WTC11 (cell line): ENCODE data around the gene OR4E1. TPM values are rescaled to one million over a fixed set of nuclear protein-coding genes. Genes with fewer than 3 reads are reported as not detected.

Experiments
- ATAC-seq: fragments of 200-7000 bp; cut with Tn5 transposase; 2 replicates; pipeline ENCODE4 v1.10.0; 2021; ENCODE audit warnings: mild to moderate bottlenecking, moderate library complexity
- CTCF ChIA-PET: fragments of 300-600 bp; sonication (Branson Sonifier 250); formaldehyde crosslinking; loops from one replicate; lab custom pipeline; 2021; ENCODE audit warnings: antibody characterized with exemption; lab: Charles Lee
- POLR2A ChIA-PET: fragments of 350-600 bp; sonication (Branson Sonifier 250); formaldehyde crosslinking; loops from one replicate; lab custom pipeline; 2021; ENCODE audit warnings: antibody characterized with exemption; lab: Charles Lee
- DNase-seq: peaks from one replicate; pipeline ENCODE4 v3.0.0; 2021; ENCODE audit warnings: low spot score
- H3K27ac Mint-ChIP-seq: 2 replicates; pipeline ENCODE4 v1.8.0; 2021; ENCODE audit warnings: mixed read lengths
- H3K27me3 Mint-ChIP-seq: 2 replicates; pipeline ENCODE4 v1.8.0; 2021; ENCODE audit warnings: low read depth, mild to moderate bottlenecking, moderate library complexity, mixed read lengths
- H3K36me3 Mint-ChIP-seq: 2 replicates; pipeline ENCODE4 v1.8.0; 2021; ENCODE audit warnings: mixed read lengths
- H3K4me1 Mint-ChIP-seq: 2 replicates; pipeline ENCODE4 v1.8.0; 2022; ENCODE audit warnings: mixed read lengths
- H3K4me3 Mint-ChIP-seq: 2 replicates; pipeline ENCODE4 v1.8.0; 2021; ENCODE audit warnings: mild to moderate bottlenecking, moderate library complexity, mixed read lengths
- H3K9me3 Mint-ChIP-seq: 2 replicates; pipeline ENCODE4 v1.8.0; 2021; ENCODE audit warnings: mixed read lengths
- NFYB ChIP-seq: sonication (generic); formaldehyde crosslinking; conservative IDR thresholded peaks from 2 replicates; pipeline ENCODE4 v1.8.0; 2022; ENCODE audit warnings: low read depth, missing genetic modification reagents
- NR3C1 ChIP-seq: sonication (generic); formaldehyde crosslinking; conservative IDR thresholded peaks from 2 replicates; pipeline ENCODE4 v1.8.1; 2023; ENCODE audit warnings: low read depth, mild to moderate bottlenecking, missing genetic modification reagents
- SMAD3 ChIP-seq: sonication (generic); formaldehyde crosslinking; IDR thresholded peaks from 2 replicates; pipeline ENCODE4 v1.8.0; 2022; ENCODE audit warnings: missing genetic modification reagents, mild to moderate bottlenecking, borderline replicate concordance
- SOX15 ChIP-seq: fragments of 250-450 bp; sonication (Bioruptor Pico); IDR thresholded peaks from 2 replicates; pipeline ENCODE4 v1.9.0; 2021; ENCODE audit warnings: mild to moderate bottlenecking
- TP53 ChIP-seq: sonication (generic); formaldehyde crosslinking; IDR thresholded peaks from 2 replicates; pipeline ENCODE4 v1.8.1; 2023; ENCODE audit warnings: mild to moderate bottlenecking, missing genetic modification reagents
- ZNF121 ChIP-seq: sonication (generic); formaldehyde crosslinking; IDR thresholded peaks from 2 replicates; pipeline ENCODE4 v1.8.0; 2023; ENCODE audit warnings: missing genetic modification reagents
- ZNF263 ChIP-seq: sonication (generic); formaldehyde crosslinking; IDR thresholded peaks from 2 replicates; pipeline ENCODE4 v1.8.1; 2022; ENCODE audit warnings: low read depth, mild to moderate bottlenecking, moderate library complexity, missing genetic modification reagents
- ZNF423 ChIP-seq: fragments of 250-450 bp; sonication (Bioruptor Pico); IDR thresholded peaks from 2 replicates; pipeline ENCODE4 v2.1.2; 2022; ENCODE audit warnings: mild to moderate bottlenecking, moderate library complexity
- total RNA-seq: library from RNA; stranded (reverse); gene quantifications from 3 replicates; pipeline ENCODE4 v1.2.3, GENCODE V29; 2021
- TF ChIP-seq, protein P1 (sequence below): fragments of 250-450 bp; sonication (Bioruptor Pico); IDR thresholded peaks from 2 replicates; pipeline ENCODE4 v1.9.0; 2021; ENCODE audit warnings: mild to moderate bottlenecking, borderline replicate concordance
- TF ChIP-seq, protein P2 (sequence below): sonication (generic); formaldehyde crosslinking; IDR thresholded peaks from 2 replicates; pipeline ENCODE4 v1.8.0; 2022; ENCODE audit warnings: missing genetic modification reagents
- TF ChIP-seq, protein P3 (sequence below): sonication (generic); formaldehyde crosslinking; IDR thresholded peaks from 2 replicates; pipeline ENCODE4 v1.8.0; 2022; ENCODE audit warnings: mild to moderate bottlenecking, missing genetic modification reagents
- TF ChIP-seq, protein P4 (sequence below): sonication (generic); formaldehyde crosslinking; IDR thresholded peaks from 2 replicates; pipeline ENCODE4 v1.8.0; 2022; ENCODE audit warnings: mild to moderate bottlenecking, missing genetic modification reagents
- TF ChIP-seq, protein P5 (sequence below): sonication (generic); formaldehyde crosslinking; IDR thresholded peaks from 2 replicates; pipeline ENCODE4 v1.8.0; 2023; ENCODE audit warnings: missing genetic modification reagents
- TF ChIP-seq, protein P6 (sequence below): fragments of 200-600 bp; IDR thresholded peaks from 2 replicates; pipeline ENCODE4 v1.8.0; 2022; ENCODE audit warnings: antibody characterized with exemption
- TF ChIP-seq, protein P7 (sequence below): sonication (generic); formaldehyde crosslinking; conservative IDR thresholded peaks from 2 replicates; pipeline ENCODE4 v1.8.1; 2023; ENCODE audit warnings: mild to moderate bottlenecking, low read depth, missing genetic modification reagents, moderate library complexity

Gene OR4E1
- total RNA-seq, 1 experiment from 2014 or later = not detected

DNA sequence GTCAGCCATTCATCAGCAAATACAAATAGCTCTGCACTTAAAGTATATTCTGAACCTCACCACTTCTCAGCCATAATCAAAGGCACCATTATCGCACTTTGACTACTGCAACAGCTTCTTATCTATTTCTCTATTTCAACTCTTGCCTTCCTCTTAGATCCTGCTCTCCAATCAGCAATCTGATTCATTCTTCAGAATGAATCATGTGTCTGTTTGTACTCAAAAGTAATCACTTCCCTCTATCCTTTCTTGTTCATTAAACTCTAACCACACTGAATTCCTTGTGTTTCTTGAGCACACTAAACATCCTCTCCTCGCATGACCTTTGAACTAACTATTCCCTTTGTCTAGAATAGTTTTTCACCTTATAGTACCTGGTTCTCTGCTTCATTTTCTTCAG lies 12.8 kb upstream of the OR4E1 start:
- TF ChIP-seq, protein P1, sequence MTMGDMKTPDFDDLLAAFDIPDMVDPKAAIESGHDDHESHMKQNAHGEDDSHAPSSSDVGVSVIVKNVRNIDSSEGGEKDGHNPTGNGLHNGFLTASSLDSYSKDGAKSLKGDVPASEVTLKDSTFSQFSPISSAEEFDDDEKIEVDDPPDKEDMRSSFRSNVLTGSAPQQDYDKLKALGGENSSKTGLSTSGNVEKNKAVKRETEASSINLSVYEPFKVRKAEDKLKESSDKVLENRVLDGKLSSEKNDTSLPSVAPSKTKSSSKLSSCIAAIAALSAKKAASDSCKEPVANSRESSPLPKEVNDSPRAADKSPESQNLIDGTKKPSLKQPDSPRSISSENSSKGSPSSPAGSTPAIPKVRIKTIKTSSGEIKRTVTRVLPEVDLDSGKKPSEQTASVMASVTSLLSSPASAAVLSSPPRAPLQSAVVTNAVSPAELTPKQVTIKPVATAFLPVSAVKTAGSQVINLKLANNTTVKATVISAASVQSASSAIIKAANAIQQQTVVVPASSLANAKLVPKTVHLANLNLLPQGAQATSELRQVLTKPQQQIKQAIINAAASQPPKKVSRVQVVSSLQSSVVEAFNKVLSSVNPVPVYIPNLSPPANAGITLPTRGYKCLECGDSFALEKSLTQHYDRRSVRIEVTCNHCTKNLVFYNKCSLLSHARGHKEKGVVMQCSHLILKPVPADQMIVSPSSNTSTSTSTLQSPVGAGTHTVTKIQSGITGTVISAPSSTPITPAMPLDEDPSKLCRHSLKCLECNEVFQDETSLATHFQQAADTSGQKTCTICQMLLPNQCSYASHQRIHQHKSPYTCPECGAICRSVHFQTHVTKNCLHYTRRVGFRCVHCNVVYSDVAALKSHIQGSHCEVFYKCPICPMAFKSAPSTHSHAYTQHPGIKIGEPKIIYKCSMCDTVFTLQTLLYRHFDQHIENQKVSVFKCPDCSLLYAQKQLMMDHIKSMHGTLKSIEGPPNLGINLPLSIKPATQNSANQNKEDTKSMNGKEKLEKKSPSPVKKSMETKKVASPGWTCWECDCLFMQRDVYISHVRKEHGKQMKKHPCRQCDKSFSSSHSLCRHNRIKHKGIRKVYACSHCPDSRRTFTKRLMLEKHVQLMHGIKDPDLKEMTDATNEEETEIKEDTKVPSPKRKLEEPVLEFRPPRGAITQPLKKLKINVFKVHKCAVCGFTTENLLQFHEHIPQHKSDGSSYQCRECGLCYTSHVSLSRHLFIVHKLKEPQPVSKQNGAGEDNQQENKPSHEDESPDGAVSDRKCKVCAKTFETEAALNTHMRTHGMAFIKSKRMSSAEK (CRISPR knock-in tag) = no peak
- H3K27ac Mint-ChIP-seq = no peak overlapping the region
- ChIA-PET CTCF (interaction anchor here (1.4 kb wide), 1 partner anchor 37 kb away, joined by 4 read pairs; no protein-coding TSS in a partner anchor), POLR2A (no interaction called here)
- no peak overlapping the region for H3K4me3 Mint-ChIP-seq
- DNase-seq (no peak), ATAC-seq (no peak)
- H3K4me1 Mint-ChIP-seq = no peaks in the 10 kb centered on the region
- H3K36me3 Mint-ChIP-seq = no peaks in the 10 kb centered on the region
- peaks cover 6% of the 10 kb centered on the region; the same call in 1 of the 2 replicates for H3K9me3 Mint-ChIP-seq
- peaks cover 5% of the 10 kb centered on the region for H3K27me3 Mint-ChIP-seq

DNA sequence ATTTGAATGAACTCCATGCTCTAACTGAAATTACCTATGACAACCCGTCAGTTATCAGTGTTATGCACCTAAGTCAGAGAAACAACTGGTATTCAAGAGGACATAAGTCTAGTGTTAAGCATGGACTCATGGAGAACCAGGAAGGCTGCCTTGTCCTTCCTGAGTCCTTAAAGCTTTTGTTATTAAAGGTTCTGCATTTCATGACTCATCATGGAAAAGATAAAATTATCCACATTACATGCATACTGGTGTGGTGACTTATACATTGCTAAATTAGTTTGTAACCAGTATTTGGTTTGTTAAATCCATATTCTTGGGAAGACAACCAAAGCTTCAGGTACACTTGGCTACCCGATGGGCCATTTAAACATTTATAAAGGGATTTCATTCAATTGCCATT lies 6.5 kb upstream of the OR4E1 start:
- CTCF ChIA-PET = no interaction called here
- Mint-ChIP-seq H3K36me3 (0 out of 2 replicates have a peak, but pooled peaks cover 3% of the 10 kb centered on the region), H3K4me3 (no peak overlapping the region), H3K4me1 (no peaks in the 10 kb centered on the region), H3K27me3 (no peaks in the 10 kb centered on the region; the same call in 1 of the 2 replicates), H3K9me3 (peaks cover 8% of the 10 kb centered on the region; the same call in 1 of the 2 replicates), H3K27ac (no peak overlapping the region)
- DNase-seq (no peak), ATAC-seq (no peak)
- POLR2A ChIA-PET = no interaction called here
- TF ChIP-seq, protein P2, sequence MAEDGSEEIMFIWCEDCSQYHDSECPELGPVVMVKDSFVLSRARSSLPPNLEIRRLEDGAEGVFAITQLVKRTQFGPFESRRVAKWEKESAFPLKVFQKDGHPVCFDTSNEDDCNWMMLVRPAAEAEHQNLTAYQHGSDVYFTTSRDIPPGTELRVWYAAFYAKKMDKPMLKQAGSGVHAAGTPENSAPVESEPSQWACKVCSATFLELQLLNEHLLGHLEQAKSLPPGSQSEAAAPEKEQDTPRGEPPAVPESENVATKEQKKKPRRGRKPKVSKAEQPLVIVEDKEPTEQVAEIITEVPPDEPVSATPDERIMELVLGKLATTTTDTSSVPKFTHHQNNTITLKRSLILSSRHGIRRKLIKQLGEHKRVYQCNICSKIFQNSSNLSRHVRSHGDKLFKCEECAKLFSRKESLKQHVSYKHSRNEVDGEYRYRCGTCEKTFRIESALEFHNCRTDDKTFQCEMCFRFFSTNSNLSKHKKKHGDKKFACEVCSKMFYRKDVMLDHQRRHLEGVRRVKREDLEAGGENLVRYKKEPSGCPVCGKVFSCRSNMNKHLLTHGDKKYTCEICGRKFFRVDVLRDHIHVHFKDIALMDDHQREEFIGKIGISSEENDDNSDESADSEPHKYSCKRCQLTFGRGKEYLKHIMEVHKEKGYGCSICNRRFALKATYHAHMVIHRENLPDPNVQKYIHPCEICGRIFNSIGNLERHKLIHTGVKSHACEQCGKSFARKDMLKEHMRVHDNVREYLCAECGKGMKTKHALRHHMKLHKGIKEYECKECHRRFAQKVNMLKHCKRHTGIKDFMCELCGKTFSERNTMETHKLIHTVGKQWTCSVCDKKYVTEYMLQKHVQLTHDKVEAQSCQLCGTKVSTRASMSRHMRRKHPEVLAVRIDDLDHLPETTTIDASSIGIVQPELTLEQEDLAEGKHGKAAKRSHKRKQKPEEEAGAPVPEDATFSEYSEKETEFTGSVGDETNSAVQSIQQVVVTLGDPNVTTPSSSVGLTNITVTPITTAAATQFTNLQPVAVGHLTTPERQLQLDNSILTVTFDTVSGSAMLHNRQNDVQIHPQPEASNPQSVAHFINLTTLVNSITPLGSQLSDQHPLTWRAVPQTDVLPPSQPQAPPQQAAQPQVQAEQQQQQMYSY (CRISPR knock-in tag) = no peak
- TF ChIP-seq TP53 (CRISPR knock-in tag) (no peak), NR3C1 (CRISPR knock-in tag) (no peak)

DNA sequence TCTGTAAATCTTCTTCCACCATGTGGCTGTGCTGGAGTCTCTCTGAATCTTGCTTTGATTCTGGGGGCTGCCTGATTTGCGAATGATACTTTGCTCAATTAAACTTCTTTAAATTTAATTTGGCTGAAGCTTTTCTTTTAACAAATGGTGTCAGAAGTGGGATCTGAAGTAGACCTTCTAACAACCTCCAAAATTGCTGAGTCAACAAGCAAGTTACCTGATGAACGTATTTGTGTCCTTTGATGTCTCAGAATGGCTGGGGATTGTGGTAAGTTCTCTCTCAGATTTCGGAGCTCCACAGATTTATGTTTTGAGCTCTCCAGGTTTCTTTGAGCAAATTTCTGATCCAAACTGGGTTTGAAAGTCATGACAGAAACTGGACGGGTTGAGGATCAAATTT lies 1.9 kb upstream of the OR4E1 start:
- TF ChIP-seq, protein P3, sequence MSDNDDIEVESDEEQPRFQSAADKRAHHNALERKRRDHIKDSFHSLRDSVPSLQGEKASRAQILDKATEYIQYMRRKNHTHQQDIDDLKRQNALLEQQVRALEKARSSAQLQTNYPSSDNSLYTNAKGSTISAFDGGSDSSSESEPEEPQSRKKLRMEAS (CRISPR knock-in tag) = no peak
- TF ChIP-seq SMAD3 (no peak), SOX15 (CRISPR knock-in tag) (no peak), ZNF121 (CRISPR knock-in tag) (no peak), NR3C1 (CRISPR knock-in tag) (no peak), ZNF263 (CRISPR knock-in tag) (no peak), ZNF423 (CRISPR knock-in tag) (no peak), NFYB (CRISPR knock-in tag) (no peak)
- TF ChIP-seq, protein P4, sequence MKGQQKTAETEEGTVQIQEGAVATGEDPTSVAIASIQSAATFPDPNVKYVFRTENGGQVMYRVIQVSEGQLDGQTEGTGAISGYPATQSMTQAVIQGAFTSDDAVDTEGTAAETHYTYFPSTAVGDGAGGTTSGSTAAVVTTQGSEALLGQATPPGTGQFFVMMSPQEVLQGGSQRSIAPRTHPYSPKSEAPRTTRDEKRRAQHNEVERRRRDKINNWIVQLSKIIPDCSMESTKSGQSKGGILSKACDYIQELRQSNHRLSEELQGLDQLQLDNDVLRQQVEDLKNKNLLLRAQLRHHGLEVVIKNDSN (CRISPR knock-in tag) = no peak
- TF ChIP-seq, protein P5, sequence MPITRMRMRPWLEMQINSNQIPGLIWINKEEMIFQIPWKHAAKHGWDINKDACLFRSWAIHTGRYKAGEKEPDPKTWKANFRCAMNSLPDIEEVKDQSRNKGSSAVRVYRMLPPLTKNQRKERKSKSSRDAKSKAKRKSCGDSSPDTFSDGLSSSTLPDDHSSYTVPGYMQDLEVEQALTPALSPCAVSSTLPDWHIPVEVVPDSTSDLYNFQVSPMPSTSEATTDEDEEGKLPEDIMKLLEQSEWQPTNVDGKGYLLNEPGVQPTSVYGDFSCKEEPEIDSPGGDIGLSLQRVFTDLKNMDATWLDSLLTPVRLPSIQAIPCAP (CRISPR knock-in tag) = no peak
- TF ChIP-seq, protein P6, sequence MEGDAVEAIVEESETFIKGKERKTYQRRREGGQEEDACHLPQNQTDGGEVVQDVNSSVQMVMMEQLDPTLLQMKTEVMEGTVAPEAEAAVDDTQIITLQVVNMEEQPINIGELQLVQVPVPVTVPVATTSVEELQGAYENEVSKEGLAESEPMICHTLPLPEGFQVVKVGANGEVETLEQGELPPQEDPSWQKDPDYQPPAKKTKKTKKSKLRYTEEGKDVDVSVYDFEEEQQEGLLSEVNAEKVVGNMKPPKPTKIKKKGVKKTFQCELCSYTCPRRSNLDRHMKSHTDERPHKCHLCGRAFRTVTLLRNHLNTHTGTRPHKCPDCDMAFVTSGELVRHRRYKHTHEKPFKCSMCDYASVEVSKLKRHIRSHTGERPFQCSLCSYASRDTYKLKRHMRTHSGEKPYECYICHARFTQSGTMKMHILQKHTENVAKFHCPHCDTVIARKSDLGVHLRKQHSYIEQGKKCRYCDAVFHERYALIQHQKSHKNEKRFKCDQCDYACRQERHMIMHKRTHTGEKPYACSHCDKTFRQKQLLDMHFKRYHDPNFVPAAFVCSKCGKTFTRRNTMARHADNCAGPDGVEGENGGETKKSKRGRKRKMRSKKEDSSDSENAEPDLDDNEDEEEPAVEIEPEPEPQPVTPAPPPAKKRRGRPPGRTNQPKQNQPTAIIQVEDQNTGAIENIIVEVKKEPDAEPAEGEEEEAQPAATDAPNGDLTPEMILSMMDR = no peak
- TF ChIP-seq, protein P7, sequence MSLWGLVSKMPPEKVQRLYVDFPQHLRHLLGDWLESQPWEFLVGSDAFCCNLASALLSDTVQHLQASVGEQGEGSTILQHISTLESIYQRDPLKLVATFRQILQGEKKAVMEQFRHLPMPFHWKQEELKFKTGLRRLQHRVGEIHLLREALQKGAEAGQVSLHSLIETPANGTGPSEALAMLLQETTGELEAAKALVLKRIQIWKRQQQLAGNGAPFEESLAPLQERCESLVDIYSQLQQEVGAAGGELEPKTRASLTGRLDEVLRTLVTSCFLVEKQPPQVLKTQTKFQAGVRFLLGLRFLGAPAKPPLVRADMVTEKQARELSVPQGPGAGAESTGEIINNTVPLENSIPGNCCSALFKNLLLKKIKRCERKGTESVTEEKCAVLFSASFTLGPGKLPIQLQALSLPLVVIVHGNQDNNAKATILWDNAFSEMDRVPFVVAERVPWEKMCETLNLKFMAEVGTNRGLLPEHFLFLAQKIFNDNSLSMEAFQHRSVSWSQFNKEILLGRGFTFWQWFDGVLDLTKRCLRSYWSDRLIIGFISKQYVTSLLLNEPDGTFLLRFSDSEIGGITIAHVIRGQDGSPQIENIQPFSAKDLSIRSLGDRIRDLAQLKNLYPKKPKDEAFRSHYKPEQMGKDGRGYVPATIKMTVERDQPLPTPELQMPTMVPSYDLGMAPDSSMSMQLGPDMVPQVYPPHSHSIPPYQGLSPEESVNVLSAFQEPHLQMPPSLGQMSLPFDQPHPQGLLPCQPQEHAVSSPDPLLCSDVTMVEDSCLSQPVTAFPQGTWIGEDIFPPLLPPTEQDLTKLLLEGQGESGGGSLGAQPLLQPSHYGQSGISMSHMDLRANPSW = no peak
- TF ChIP-seq, all 79 proteins: peak for 0
- Mint-ChIP-seq H3K36me3 (0 out of 2 replicates have a peak, but pooled peaks cover 3% of the 10 kb centered on the region), H3K4me1 (no peaks in the 10 kb centered on the region), H3K27me3 (no peaks in the 10 kb centered on the region; the same call in 1 of the 2 replicates), H3K27ac (no peak overlapping the region), H3K9me3 (peaks cover 8% of the 10 kb centered on the region; the same call in 1 of the 2 replicates), H3K4me3 (no peak overlapping the region)
- POLR2A ChIA-PET = no interaction called here
- CTCF ChIA-PET = interaction anchor here (1.9 kb wide), 1 partner anchor 48 kb away, joined by 4 read pairs; no protein-coding TSS in a partner anchor
- ATAC-seq (no peak), DNase-seq (no peak)
